DMS153 treated with DMSO at 0.1 percent for 48 hours (cell line): Measurements from ENCODE around the gene IDH2.
"Not testable (repeated sequence)": the region's sequence is repeated elsewhere in the genome, so short reads cannot be mapped to it uniquely, and the experiment has no call there.

Experiments
- DNase-seq: peaks from one replicate; lab custom pipeline; 2025; ENCODE audit not compliant: unreplicated experiment; lab: John Stamatoyannopoulos, UW

The IDH2 gene

DNA sequence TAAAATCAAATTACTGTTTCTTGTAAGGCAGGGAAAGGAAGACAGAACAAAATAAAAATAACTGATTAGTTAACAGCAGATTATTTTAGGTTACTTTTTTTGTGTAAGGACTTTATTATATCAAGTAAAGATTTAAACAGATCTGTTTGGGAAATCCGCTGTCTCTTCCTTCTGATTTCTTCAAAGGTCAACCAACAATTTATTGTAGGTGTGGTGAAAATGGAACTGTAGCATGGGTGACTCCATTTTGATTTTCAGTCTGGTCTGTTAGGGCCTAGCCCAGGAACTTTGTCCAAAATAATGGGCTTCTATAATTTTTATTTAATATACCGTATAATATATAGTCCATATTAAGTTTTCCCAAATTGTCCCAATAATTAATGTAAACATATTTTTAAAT lies 13.5 kb upstream of the IDH2 start:
- DNase-seq: no peak

DNA sequence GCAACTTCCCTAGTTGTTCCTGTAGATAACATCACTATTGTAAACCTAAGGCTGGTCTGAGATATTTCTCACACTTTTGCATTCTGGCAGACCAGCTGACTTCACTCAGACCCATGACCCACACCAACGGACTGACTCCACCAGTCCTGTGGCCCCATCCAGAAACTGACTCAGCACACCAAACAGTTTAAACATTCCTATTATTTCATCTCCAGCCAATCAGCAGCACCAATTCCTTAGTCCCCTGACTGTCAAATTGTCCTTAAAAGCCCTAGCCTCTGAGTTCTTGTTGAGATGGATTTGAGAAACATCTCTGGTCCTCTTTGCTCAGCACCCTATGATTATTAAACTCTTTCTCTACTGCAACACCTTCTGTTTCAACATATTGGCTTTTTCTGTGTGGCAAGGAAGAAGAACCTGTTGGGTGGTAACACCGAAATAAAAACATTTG lies 12.2 kb upstream of the IDH2 start:
- DNase-seq: no peak

DNA sequence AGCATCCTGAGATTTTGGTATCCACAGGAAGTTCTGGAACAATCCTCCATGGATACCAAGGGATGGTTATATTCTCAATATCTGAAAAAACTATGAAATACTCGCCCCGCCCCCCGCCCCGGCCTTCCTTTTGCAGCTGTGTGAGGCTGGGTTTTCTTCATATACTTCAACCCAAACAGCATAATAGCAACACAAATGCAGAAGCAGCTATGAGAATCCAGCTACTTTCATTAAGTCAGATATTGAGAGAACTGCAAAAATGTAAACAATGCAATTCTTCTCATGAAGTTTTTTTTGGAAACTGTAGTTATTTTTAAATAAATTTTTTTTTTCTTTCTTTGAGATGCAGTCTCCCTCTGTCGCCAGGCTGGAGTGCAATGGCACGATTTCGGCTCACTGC lies 10.9 kb upstream of the IDH2 start:
- DNase-seq: no peak

DNA sequence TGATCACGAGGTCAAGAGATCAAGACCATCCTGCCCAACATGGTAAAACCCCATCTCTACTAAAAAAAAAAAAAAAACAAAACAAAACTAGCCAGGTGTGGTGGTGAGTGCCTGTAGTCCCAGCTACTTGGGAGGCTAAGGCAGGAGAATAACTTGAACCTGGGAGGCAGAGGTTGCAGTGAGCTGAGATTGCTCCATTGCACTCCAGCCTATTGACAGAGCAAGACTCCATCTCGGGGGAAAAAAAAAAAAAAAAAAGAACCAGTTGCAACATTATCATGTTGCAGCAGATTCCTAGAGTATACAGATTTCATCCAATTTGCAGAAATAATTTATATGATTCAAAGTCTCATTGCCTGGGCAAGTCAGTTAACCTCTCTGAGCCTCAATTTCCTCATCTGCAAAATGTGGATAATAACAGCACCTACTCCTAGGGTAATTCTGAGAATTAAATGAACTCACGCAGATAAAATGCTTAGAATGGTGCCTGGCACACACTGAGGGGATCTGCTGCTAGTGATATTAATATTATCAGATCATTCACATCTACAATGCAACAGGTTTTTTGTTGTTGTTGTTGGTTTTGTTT lies 7.0 kb upstream of the IDH2 start:
- DNase-seq: not testable (repeated sequence)

GRCh38 chr15:90108038-90108437 lies 5.8 kb upstream of the IDH2 start:
- not testable (repeated sequence) for DNase-seq

GRCh38 chr15:90106522-90107117 lies 4.4 kb upstream of the IDH2 start:
- no peak for DNase-seq

GRCh38 chr15:90105521-90105920 lies 3.3 kb upstream of the IDH2 start:
- no peak for DNase-seq

DNA sequence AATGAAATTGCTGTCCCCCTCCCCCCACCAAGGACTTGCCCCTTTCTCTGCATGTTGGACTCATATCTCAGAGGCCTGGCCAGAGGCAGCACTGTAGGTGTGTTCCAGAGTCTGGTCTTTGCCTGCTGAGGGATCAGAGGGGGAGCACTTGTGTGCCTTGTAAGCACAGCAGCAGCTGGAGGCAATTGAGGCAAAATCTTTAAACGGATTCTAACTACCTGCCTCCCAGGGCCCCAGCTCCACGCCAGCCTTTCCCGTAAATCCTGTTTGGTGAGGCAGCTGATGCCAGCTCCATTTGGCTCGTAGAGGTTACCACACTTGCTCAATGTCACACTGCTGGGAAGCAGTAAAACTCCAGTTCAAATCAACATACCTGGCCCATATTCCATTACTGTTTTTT lies 2.3 kb upstream of the IDH2 start:
- DNase-seq: no peak

DNA sequence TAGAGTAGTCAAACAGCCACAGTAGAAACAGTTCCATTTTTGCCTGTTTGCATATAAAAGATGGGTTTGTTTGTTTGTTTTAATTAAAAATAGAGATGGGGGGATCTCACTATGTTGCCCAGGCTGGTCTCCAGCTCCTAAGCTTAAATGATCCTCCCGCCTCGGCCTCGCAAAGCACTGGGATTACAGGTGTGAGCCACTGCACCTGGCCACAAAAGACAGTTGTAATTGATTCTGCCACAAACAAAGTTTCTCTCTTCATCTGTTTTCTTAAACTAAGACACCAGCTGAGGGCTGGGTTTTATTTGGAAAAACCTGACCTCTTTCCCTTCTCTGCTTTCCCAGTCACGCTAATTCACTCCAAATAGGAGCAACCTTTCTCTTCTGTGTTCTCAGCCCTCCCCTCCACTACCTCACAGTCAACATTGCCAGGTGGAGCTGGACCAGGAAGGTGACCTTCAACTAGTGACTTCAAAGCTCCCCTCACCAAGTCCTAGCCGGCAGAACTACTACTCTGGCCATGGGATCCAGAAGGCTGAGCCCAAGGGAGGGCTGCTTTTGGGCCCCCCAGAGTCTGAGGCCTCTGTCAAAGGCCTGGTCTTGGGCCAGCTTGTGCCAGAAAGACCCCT lies 1.5 kb upstream of the IDH2 start:
- peak; percentile 10 for DNase-seq

DNA sequence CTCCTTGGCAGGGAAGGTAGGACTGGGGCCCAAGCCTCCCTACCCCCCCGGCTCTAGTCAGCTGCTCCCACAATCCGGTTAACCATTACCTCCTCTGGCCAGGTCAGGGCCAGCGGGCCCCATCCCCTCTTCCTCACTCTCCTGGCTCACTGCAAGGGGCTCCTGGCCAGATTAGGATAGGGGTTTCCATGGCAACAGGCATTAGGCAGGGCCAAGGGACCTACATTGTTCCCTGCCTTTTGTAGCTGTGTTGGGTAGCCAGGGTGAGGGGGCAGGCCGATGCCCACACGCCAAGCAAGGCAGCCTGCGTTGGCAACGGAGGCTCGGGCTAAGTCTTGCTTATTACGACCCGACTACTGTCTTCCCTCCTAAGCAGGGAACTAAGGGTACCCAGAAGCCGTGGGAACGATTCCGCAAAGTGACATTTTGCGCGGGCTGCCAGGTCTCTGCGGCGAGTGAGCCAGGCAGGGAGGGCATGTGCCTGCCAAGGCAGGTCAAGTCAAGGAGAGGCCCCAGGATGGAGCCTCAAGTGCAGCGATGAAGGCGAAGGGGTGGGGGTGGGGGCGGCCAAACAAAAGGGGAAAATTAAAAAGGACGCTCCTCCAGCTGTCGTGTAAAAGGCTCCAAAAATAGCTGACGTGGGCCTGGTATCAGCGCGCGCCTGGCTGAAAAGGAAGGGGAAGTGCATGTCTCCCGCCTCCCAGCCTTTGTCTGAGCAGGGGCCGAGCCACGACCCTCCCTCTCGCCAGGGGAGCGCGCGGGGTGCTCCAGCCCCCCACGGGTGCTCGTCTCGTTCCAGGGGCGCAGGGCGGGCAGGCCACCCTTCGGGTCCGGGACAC lies 919 bp downstream of the IDH2 start:
- no peak for DNase-seq

- no peak for DNase-seq
Observed at GRCh38 chr15:90099868-90100831, 2.1 kb downstream of the IDH2 start.

DNA sequence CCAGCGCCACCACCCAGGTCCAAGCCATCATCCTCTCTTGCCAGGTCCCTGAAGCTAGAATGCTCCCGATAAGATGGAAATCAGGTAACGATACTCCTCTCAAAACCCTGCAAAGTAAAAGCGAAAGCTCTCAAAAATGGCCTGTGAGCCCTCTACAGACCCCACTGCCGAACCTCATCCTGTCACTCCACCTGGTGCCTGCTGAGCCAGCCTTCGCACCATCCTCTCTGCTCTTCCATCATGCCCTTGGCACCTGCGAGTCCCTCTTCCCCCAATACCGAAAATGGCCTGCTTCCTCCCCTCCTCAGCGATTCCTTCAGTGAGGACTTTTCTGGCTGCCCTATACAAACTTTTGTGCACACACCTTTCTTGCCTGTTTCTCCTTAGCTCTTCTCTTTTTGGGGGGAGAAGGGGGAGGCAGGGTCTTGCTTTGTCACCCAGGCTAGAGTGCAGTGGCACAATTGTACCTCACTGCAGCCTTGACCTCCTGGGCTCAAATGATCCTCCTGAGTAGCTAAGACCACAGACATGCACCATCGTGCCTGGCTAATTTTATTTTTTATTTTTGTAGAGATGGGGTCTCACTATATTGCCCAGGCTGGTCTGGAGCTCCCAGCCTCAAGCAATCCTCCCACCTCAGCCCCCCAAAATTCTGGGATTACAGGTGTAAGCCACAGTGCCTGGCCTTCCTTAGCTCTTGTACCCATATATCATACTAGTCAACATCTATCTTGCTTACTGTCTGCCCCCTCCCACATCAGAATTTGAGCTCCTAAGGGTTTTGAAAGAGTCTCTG lies 3.0 kb downstream of the IDH2 start:
- no peak for DNase-seq

GRCh38 chr15:90097475-90097874 lies 4.8 kb downstream of the IDH2 start:
- no peak for DNase-seq

DNA sequence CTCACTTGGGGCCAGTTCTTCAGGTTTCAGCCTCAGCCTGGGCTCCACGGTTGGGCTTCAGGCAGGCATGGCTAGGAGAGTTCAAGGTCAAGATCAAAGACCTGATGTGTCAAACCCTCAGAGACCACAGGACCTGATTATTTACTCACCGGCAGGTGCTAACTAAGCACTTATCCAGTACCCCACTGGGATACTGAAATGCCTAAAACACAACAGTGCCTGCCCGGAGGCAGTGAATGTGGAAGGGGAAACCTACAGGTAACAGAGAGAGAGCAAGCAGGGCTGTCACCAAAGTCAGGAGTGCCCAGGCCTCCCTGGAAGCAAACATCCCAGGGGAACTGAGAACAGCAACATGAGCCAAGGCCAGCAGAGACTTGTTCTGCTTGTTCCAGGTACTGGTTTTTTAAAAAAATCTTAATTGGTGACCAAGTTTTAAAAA lies 6.7 kb downstream of the IDH2 start:
- DNase-seq: no peak

DNA sequence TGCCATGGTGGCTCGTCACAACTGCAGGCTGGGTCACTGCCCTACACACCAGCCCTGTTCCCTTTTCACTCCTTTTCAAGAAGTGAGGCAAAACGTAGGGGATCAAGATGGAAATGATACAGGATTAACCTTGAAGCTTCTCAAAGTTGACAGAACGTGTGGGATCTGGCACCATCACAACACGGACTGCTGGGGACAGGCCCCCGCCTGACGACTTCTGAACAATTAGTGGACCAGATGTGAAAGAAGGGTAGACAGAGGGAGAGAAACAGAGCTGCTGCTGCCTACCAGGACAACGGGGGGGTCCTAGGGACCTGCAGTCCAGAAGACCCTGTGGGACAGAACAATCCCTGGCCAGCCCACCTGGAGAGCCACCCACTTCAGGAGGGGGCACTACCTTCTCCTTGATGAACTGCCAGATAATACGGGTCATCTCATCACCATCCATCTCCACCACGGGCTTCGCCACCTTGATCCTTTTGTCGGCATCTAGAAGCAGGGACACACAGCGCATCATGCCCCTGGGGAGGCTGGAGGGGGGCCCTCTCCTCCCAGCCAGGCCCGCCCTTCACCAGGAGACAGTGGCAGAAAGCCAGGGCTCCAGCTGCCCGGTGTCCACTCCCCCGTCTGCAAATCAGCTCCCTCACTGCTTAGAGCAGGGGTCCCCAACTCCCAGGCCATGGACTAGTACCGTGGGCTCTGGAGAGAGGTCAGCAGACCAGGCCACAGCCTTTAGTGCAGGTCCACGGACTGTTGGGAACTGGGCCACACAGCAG lies 10.9 kb downstream of the IDH2 start:
- no peak for DNase-seq

- DNase-seq: no peak
Observed at GRCh38 chr15:90090226-90090848, 11.9 kb downstream of the IDH2 start.

DNA sequence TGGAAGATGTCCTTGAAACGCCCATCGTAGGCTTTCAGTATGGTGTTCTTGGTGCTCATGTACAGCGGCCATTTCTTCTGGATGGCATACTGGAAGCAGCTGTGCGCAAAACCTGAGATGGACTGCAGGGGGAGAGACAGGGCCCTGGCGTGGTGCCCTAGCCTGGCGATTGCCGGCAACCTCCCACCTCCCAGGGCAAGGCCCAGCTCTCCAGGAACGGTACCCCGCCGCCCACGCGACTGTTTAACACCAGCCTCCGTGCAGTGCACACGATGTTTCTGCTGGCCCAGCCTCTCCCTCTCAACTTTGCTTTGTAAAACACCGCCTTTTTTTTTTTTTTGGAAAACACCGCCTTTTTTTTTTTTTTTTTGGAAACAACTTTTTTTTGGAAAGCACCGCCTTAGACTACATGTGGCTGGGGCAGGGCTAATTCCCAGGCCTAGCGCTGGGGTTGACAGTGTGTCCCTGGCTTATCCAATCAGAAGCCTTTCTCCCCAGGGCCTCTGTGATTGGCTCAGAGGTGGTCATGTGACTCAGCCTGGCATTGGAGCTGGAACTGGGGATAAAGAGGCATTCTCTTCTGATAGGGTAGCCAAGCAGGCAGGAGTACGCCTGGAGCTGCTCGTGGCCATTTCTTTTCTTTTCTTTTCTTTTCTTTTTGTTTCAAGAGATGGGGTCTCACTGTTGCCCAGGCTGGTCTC lies 14.7 kb downstream of the IDH2 start:
- no peak for DNase-seq

DNA sequence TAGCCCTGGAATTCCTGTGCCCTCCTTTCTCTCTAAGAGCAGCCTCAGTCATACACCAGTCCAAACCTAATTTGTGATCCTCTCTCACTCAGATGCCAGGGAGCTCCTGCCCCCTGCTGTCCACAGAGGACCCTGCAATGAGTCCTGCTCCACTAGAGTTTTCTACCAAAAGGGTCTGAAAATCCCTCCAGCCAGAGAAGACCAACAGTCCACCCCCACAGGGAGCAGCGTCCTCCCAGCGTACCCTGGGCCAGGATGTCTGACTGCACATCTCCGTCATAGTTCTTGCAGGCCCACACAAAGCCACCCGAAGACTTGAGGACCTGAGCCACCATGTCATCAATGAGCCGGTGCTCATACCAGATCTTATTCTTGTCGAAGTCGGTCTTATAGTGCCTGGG lies 15.4 kb downstream of the IDH2 start:
- no peak for DNase-seq
